Adrenal gland (tissue), 5 donors: ENCODE measurements around the gene REC8.

ENCODE experiments used
- POLR2A ChIP-seq, 2 donors: fragments of 450-650 bp; IDR thresholded peaks; one replicate each; pipeline ENCODE4 v1.6.1; 2017; ENCODE audit warnings: antibody characterized with exemption in 2 of 2, mild to moderate bottlenecking in 2 of 2, moderate library complexity in 1 of 2
- TF ChIP-seq, protein P1 (sequence below), 6 experiments: fragments of 450-650 bp in 4 of 6; fragments of 200-600 bp in 2 of 6; sonication (generic) in 1 of 6; IDR thresholded peaks; 1 replicate in 5 of 6; 2 replicates in 1 of 6; pipeline versions ENCODE4 v1.5.1 to v1.8.0; 2016 to 2021; ENCODE audit warnings: antibody characterized with exemption in 6 of 6, mild to moderate bottlenecking in 2 of 6, moderate library complexity in 1 of 6
- donor health status: DM: no; HTN: no; CAD: no.

DNA sequence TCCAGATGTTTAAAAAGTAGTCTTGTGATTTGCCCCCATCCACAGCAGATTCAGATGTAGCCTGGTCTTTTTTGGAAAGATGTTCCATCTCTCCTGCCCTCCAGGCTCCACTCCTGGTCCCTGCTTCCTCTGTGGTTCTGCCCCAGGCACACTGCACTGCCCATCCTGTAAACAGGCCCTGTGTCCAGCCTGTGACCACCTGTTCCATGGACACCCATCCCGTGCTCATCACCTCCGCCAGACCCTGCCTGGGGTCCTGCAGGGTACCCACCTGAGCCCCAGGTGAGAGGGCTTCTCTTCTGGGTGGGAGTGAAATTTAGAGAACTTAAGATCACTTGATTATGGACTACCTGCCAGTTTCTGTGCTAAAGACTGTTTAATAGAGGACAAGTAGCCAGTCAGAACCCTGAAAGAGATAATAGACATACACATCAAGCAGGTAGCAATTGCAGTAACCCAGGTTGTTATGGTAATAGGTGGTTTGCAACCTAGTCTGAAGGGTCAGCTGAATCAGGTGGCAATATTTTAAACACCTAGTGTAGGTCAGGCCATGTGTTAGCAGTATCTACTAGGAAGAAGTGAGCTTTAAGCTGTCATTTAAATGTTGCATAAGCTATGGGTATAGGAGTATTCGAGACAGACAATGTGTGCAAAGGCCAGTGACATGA is 22.4 kb upstream of the REC8 start:
- TF ChIP-seq, protein P1, sequence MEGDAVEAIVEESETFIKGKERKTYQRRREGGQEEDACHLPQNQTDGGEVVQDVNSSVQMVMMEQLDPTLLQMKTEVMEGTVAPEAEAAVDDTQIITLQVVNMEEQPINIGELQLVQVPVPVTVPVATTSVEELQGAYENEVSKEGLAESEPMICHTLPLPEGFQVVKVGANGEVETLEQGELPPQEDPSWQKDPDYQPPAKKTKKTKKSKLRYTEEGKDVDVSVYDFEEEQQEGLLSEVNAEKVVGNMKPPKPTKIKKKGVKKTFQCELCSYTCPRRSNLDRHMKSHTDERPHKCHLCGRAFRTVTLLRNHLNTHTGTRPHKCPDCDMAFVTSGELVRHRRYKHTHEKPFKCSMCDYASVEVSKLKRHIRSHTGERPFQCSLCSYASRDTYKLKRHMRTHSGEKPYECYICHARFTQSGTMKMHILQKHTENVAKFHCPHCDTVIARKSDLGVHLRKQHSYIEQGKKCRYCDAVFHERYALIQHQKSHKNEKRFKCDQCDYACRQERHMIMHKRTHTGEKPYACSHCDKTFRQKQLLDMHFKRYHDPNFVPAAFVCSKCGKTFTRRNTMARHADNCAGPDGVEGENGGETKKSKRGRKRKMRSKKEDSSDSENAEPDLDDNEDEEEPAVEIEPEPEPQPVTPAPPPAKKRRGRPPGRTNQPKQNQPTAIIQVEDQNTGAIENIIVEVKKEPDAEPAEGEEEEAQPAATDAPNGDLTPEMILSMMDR (IDR thresholded peaks at IDR 0.05) = no peak
- no peak for TF ChIP-seq POLR2A (IDR thresholded peaks at IDR 0.05)
